GM21737 (cell line): ENCODE measurements around the gene ARHGAP6.
"Not testable (repeated sequence)": the region's sequence is repeated elsewhere in the genome, so short reads cannot be mapped to it uniquely, and the experiment has no call there.

Source experiments
- ATAC-seq: cut with Tn5 transposase; IDR thresholded peaks from one replicate; pipeline ENCODE4 v1.9.1; 2021; ENCODE audit warnings: mild to moderate bottlenecking, moderate library complexity; ENCODE audit not compliant: unreplicated experiment

The ARHGAP6 gene

GRCh38 chrX:11648705-11649519 is 16.8 kb downstream of the ARHGAP6 start:
- no peak for ATAC-seq

GRCh38 chrX:11647138-11647537 is 18.6 kb downstream of the ARHGAP6 start:
- no peak for ATAC-seq

DNA sequence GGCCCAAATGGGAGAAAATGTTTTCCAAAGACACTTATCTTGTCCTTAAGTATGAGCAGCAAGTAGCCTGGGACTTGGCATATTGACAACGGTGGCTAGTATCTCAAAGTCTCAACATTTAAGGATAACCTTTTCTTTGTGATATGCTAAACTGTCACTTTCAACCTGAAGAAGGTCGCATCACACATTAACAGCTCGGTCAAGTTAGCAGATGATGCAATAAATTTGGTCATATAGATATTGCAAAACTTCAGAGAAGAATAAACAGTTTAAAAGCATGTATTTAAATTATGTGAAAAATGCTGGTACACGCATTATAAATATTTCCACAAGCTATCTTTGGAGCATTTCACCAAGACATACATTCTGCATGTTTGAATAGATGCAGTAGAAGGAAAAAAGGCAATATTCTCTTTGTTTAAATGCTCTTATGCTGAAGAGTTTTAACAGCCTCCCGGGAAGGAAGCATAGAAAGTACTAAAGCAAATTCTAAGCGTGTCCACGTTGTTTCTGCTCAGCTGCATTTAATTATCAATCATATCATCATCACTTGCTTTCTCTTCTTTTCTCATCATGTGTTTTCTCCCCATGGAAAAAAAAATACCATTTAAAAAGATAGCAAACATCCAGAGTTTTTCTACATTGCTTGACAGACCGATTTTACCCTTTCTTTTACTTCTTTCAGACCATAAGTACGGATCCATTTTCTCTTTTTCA is 24.2 kb downstream of the ARHGAP6 start:
- no peak for ATAC-seq

- ATAC-seq = no peak
Observed at GRCh38 chrX:11640089-11640488, 25.6 kb downstream of the ARHGAP6 start.

DNA sequence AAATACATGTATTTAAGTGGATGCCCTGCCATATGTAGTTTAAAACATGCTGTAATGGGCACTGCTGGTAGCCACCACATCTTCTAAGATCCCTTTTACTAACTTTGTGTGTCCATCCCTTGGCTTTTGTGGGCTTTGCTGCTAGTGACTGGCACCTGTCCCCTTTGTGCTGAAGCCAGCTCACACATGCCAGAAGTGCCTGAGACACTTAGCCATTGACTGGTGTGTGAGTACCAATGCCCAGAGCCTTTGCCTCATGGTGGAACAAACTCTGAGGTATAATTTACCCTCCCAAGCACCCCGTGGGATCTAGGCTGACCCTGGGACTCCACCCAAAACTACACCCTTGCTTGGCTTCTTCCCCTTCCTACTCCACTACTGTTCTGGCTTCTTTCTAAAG is 33.0 kb downstream of the ARHGAP6 start:
- no peak for ATAC-seq

- ATAC-seq = no peak
Observed at GRCh38 chrX:11629593-11630211, 36.0 kb downstream of the ARHGAP6 start.

DNA sequence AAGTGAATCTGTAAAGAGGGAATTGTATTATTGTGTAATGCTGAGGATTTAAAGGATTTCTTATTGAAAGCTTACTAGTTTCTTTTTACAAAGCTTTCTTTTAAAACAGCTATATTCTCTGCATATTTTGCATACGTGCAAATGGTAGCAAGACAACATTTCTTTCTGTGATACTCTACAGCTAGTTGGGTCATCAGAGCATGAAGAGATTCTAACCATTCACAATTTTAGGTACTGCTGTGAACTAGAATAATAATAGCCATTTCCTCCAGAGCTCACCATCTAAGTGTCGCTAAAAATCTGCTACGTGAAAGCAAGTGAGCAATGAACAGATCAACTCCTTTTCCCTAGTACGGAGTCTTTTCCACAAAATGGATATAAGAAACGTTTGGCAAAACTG is 37.3 kb downstream of the ARHGAP6 start:
- ATAC-seq = no peak

- no peak for ATAC-seq
Observed at GRCh38 chrX:11626351-11626750, 39.4 kb downstream of the ARHGAP6 start.

DNA sequence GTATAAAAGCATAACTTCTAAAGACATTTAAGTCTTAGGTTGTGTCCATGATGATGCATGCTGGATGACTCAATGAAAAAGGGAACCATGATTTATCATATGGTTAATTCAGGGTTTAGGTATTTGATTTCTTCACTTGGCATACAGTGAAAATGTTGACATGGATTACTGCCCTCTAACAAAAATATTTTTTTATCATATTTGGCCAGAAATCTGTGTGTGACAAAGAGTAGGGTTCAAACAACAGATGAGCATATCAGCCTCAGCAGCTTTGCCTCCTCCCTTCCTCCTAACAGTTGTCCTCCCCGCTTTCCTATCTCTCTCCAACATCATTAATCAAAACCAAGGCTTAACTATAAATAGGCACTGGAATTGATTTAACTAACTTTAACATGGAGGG is 46.3 kb downstream of the ARHGAP6 start:
- ATAC-seq = no peak

DNA sequence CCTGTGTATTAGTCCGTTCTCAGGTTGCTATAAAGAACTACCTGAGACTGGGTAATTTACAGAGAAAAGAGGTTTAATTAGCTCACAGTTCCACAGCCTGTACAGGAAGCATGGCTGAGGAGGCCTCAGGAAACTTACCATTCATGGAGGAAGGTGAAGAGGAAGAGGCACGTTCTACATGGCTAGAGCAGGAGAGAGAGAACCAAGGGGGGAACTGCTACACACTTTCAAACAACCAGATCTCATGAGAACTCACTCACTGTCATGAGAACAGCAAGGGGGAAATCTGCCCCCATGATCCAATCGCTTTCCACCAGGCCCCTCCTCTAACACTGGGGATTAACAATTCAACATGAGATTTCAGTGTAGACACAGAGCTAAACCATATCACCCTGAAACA is 51.5 kb downstream of the ARHGAP6 start:
- not testable (repeated sequence) for ATAC-seq

DNA sequence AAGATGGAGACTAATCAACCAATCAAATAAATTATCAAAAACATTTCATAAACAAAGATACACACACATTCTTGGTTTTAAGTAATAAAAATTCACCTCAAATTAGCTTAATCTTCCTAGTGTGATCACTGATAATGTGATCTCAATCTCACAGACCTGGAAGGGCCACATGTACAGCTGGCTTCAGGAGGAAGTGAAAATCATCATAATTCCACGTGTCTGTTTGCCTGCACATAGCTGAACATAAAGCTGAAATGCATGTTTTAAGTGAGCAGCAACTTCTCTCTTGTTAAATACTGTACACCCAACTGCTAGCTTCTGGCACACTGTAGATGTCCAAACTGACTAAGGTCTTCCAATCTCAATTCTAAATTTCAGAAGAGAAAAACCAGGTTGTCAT is 53.8 kb downstream of the ARHGAP6 start:
- no peak for ATAC-seq

- no peak for ATAC-seq
Observed at GRCh38 chrX:11611161-11611560, 54.6 kb downstream of the ARHGAP6 start.

DNA sequence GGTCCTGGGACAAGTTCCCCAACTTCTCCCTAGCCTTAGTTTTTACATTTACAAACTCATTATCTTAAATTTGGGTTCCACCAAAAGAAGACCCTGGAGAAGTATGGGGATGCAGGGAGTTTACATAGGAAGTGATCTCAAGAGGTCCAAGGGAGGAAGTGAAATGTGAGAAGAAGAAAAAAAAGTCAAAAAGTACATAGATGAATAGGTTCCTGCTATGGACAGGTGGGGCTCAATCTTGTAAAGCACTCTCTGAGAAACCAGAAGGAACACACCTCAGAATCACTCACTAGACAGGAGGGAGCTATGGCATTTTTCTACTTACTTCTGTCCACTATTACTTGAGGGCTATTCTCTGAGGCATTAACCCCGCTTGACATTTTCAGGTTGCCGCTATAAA is 56.6 kb downstream of the ARHGAP6 start:
- no peak for ATAC-seq

GRCh38 chrX:11606408-11606807 is 59.3 kb downstream of the ARHGAP6 start:
- no peak for ATAC-seq

- ATAC-seq = no peak
Observed at GRCh38 chrX:11600578-11600977, 65.1 kb downstream of the ARHGAP6 start.

DNA sequence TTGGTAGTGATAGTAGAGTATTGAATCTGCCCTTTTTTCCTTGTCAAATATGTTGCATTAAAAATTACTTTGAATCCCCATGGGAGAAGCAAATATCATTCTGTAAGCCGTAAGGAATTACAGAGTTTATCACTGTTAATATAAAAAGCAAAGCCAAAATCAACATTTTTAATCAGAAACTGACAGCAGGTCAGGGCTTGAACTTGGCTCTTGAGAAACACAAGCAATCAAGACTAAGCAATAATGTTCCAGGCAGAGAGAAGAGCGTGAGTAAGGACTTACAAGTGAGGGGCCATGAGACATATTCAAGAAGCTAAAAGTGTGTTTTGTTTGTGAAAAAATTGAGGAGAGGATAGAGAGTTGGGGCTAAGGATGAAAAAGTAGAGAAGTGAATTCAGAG is 68.2 kb downstream of the ARHGAP6 start:
- no peak for ATAC-seq

DNA sequence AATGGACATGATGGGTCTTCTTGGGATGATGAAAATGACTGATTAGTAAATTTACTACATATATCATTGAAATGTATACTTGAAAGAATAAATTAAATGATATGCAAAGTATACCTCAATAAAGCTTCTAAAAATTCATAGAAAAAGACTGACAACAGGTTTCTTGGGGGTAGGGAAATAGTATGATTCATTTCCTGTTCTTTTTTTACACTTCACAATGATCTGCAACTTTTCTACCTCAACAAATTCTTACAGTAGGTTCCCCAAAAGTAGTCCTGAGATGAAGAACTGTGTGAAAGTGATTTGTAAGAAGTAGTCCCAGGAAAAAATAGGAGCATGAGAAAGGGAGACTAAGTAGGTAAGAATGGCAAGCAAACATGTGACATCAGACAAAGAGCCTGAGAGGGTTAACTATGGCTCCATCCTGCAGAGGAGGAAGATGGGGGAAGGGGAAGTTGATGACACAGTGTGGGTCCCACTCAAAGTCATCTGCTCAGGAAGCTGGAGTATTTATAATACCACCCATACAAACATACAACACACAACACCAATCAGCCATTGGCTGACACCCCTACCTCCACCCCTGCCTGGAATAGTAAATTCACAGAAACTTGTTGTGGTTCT is 73.9 kb downstream of the ARHGAP6 start:
- no peak for ATAC-seq

GRCh38 chrX:11589641-11590040 is 76.1 kb downstream of the ARHGAP6 start:
- no peak for ATAC-seq

- no peak for ATAC-seq
Observed at GRCh38 chrX:11588097-11588496, 77.6 kb downstream of the ARHGAP6 start.

DNA sequence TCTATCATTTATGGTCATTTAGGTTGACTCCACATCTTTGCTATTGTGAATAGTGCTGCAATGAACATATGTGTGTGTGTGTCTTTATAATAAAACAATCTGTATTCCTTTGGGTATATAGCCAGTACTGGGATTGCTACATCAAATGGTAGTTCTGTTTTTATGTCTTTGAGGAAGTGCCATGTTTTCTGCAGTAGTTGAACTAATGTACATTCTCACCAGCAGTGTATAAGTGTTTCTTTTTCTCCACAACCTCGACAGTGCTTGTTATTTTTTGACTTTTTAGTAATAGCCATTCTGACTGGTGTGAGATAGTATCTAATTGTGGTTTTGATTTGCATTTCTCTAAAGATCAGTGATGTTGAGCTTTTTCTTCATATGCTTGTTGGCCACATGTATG is 80.5 kb downstream of the ARHGAP6 start:
- ATAC-seq = no peak

GRCh38 chrX:11580789-11581188 is 84.9 kb downstream of the ARHGAP6 start:
- ATAC-seq = no peak
